GM13977 (cell line): Measurements from ENCODE around the gene CEBPZ.
"Not testable (repeated sequence)": the region's sequence is repeated elsewhere in the genome, so short reads cannot be mapped to it uniquely, and the experiment has no call there.

Source experiments
- DNase-seq: peaks from one replicate; pipeline ENCODE4 v3.0.0; 2012; ENCODE audit warnings: low spot score
- in situ Hi-C: fragments of 300-500 bp; cut with MboI; formaldehyde crosslinking; loops from one replicate; pipeline ENCODE4 v1.12.0; 2022; ENCODE audit warnings: low sequenced_read_pairs, low pct_unique_long_range_greater_than_20kb, mixed read lengths, inconsistent platforms; ENCODE audit not compliant: unreplicated experiment
- TF ChIP-seq, protein P1 (sequence below): IDR thresholded peaks from 2 replicates; pipeline ENCODE4 v1.5.1; 2012; ENCODE audit warnings: mild to moderate bottlenecking, control low read depth; ENCODE audit not compliant: insufficient read depth; ENCODE audit errors: extremely low read depth, missing control alignments

The CEBPZ gene

DNA sequence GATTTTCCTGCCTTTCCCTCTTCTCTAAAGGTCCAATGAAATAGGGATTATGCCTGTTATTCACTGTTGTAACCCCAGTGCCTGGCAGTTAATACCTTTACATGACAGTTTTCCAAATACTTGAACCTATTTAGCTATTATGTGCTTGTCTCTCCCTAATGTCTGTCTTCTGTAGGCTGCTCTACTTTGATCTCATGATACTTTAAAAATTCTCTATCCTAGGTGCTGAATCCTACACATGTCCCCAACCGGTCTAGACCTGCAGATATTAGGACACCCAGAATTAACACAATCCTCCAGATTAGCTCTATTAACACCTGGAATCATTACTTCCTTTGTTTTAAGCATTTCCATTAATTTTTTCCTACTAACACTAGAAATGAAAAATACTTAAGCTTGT, 7.3 kb downstream of the CEBPZ start:
- DNase-seq = no peak
- in situ Hi-C loops = no loop called here
- TF ChIP-seq, protein P1, sequence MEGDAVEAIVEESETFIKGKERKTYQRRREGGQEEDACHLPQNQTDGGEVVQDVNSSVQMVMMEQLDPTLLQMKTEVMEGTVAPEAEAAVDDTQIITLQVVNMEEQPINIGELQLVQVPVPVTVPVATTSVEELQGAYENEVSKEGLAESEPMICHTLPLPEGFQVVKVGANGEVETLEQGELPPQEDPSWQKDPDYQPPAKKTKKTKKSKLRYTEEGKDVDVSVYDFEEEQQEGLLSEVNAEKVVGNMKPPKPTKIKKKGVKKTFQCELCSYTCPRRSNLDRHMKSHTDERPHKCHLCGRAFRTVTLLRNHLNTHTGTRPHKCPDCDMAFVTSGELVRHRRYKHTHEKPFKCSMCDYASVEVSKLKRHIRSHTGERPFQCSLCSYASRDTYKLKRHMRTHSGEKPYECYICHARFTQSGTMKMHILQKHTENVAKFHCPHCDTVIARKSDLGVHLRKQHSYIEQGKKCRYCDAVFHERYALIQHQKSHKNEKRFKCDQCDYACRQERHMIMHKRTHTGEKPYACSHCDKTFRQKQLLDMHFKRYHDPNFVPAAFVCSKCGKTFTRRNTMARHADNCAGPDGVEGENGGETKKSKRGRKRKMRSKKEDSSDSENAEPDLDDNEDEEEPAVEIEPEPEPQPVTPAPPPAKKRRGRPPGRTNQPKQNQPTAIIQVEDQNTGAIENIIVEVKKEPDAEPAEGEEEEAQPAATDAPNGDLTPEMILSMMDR = no peak

DNA sequence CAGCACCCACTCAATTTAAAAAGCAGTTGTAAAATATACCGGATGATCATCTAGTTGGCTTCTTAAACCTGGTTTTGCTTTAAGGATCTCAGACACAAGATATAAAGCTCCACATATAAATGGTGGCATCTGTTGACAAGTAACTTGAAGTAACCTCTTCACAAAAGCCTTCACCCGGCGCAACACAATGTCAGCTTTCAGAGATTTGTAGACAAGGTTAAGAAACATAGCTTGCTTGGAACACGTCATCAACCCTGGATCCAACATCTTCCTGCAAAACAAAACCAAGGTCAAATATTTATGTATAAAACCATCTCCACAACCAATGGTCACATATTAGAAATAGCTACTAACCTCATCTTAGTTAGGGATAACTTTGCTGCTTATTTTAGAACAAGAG, 8.3 kb downstream of the CEBPZ start:
- TF ChIP-seq, protein P1 = no peak
- in situ Hi-C loops = no loop called here
- DNase-seq = no peak

DNA sequence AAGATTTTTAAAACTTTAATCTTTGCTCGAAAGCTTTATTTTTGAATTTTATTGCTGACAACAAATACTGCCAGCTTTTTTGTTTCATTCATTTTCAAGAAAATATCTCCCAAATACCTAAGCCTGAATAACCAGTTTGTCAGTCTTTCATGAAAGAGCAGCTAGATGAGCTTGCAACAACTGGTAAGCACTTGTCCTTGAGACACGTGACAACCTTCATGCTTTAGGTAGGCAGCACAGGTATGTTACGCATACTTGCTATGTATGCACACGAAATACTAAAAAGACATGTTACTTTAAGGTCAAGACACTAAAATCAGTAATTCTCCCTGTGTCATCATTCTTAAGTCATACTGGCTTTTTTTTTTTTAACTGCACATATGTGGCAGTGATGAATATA, 12.3 kb downstream of the CEBPZ start:
- in situ Hi-C loops = no loop called here

GRCh38 chr2:37215250-37215649, 16.1 kb downstream of the CEBPZ start:
- no peak for DNase-seq
- TF ChIP-seq, protein P1 = no peak
- in situ Hi-C loops = no loop called here

More for the DNA sequence above, 12.3 kb downstream of the CEBPZ start:
- TF ChIP-seq, protein P1 = no peak
- DNase-seq = no peak

DNA sequence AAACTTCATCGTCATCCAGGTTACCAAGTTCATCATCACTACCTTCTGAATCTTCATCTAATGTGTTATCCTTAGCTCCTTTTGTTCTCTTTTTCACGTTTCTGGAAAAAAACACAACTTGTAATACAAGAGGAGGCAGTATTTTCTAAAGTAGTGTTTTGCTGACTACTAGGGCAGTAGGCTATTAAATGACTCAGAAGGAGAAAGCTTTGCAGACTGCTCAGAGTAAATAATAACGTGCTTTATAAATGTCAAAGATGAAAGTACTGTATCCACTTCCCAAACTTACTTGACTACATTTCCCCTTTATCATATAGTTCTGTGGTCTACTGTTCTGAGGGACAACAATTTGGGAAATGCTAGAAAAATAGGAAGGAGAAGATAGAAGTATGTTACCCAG, 19.5 kb downstream of the CEBPZ start:
- TF ChIP-seq, protein P1 = no peak
- in situ Hi-C loops = no loop called here
- no peak for DNase-seq

DNA sequence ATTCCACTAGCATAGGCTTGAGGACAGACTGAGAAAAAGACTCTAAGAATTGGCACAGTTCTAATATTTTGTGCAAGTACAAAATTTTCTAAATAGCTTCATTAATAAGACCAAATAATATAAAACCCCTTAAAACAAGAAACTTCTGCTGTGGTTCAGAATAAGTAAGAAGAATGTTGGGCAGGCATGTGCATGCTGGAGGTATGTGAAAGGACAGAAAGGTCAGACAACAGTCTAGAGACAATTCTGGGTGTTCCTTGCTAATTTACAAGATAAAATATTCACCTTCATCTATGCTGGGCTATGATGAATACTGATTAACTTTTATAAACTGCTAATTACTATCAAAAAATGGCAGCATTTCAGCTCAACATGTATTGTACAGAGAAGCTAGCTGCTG, 20.2 kb downstream of the CEBPZ start:
- DNase-seq = no peak
- TF ChIP-seq, protein P1 = no peak
- in situ Hi-C loops = no loop called here

DNA sequence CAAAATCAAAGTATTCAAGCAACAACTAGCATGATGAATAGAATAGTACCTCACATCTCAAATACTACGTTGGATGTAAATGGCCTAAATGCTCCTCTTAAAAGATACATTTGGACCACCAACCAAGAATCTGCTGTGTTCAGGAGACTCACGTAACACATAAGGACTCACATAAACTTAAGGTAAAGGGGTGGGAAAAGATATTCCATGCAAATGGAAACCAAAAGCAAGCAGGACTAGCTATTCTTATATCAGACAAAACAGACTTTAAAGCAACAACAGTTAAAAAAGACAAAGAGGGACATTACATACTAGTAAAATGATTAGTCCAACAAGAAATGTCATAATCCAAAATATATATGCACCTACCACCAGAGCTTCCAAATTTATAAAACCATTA, 24.6 kb downstream of the CEBPZ start:
- in situ Hi-C loops, DNase-seq: not testable (repeated sequence)
